ENCODE data around the gene MAP6.

Gene MAP6

GRCh38 chr11:75706260-75706729, 37.5 kb upstream of the MAP6 start:
- H3K27ac ChIP-seq: no peak overlapping the region
- peaks cover 3 to 5% of the 10 kb centered on the region in 2 experiments for H3K4me1 ChIP-seq (ENCODE audit: control insufficient read depth in 1 of 2, insufficient read depth in 1 of 2, low read depth in 1 of 2, low read length in 1 of 2)
- H3K36me3 ChIP-seq: no peaks in the 10 kb centered on the region
- no peaks in the 10 kb centered on the region for H3K27me3 ChIP-seq
- peak; percentile 90 for TF ChIP-seq CTCF (IDR thresholded peaks at IDR 0.05)
- no peak overlapping the region for H3K4me3 ChIP-seq (ENCODE audit: low read depth in 1 of 2, low read length in 1 of 2)
- H3K9me3 ChIP-seq: no peaks in the 10 kb centered on the region

GRCh38 chr11:75705541-75705940, 36.7 kb upstream of the MAP6 start:
- H3K27ac ChIP-seq: no peak overlapping the region
- TF ChIP-seq CTCF (IDR thresholded peaks at IDR 0.05): no peak
- no peaks in the 10 kb centered on the region for H3K27me3 ChIP-seq
- H3K4me3 ChIP-seq (ENCODE audit: low read depth in 1 of 2, low read length in 1 of 2): no peak overlapping the region
- H3K36me3 ChIP-seq: no peaks in the 10 kb centered on the region
- H3K4me1 ChIP-seq (ENCODE audit: control insufficient read depth in 1 of 2, insufficient read depth in 1 of 2, low read depth in 1 of 2, low read length in 1 of 2): peaks cover 3 to 5% of the 10 kb centered on the region in 2 experiments
- no peaks in the 10 kb centered on the region for H3K9me3 ChIP-seq

GRCh38 chr11:75703695-75704237, 34.9 kb upstream of the MAP6 start:
- no peaks in the 10 kb centered on the region for H3K36me3 ChIP-seq

GRCh38 chr11:75700940-75701339, 32.1 kb upstream of the MAP6 start:
- Histone ChIP-seq H3K27ac (no peak overlapping the region), H3K4me1 (ENCODE audit: control insufficient read depth in 1 of 2, insufficient read depth in 1 of 2, low read depth in 1 of 2, low read length in 1 of 2) (no peaks in the 10 kb centered on the region), H3K36me3 (no peaks in the 10 kb centered on the region), H3K27me3 (peaks cover 26% of the 10 kb centered on the region), H3K4me3 (ENCODE audit: low read depth in 1 of 2, low read length in 1 of 2) (no peak overlapping the region), H3K9me3 (no peaks in the 10 kb centered on the region)
- TF ChIP-seq CTCF (IDR thresholded peaks at IDR 0.05): no peak

More at GRCh38 chr11:75703695-75704237, 34.9 kb upstream of the MAP6 start:
- peaks cover 9% of the 10 kb centered on the region for H3K27me3 ChIP-seq
- no peak overlapping the region for H3K4me3 ChIP-seq (ENCODE audit: low read depth in 1 of 2, low read length in 1 of 2)
- TF ChIP-seq CTCF (IDR thresholded peaks at IDR 0.05): no peak
- H3K4me1 ChIP-seq (ENCODE audit: control insufficient read depth in 1 of 2, insufficient read depth in 1 of 2, low read depth in 1 of 2, low read length in 1 of 2): peaks cover 3 to 5% of the 10 kb centered on the region in 2 experiments
- H3K27ac ChIP-seq: no peak overlapping the region
- no peaks in the 10 kb centered on the region for H3K9me3 ChIP-seq

- H3K27ac ChIP-seq: no peak overlapping the region
- no peak overlapping the region for H3K4me3 ChIP-seq (ENCODE audit: low read depth in 1 of 2, low read length in 1 of 2)
- H3K4me1 ChIP-seq (ENCODE audit: control insufficient read depth in 1 of 2, insufficient read depth in 1 of 2, low read depth in 1 of 2, low read length in 1 of 2): no peaks in the 10 kb centered on the region
- TF ChIP-seq CTCF (IDR thresholded peaks at IDR 0.05): no peak
- H3K9me3 ChIP-seq: no peaks in the 10 kb centered on the region
- peaks cover 41% of the 10 kb centered on the region for H3K27me3 ChIP-seq
- no peaks in the 10 kb centered on the region for H3K36me3 ChIP-seq
These were observed 29.2 kb upstream of the MAP6 start for GRCh38 chr11:75697906-75698581.
